IPS-18c (cell line): ENCODE data around the gene TTLL12.

Experiments
- H3K4me3 ChIP-seq: 2 replicates; pipeline ENCODE4 v1.7.0; 2013; ENCODE audit warnings: low read depth, mild to moderate bottlenecking, low read length, moderate library complexity; ENCODE audit not compliant: insufficient read depth
- H3K9me3 ChIP-seq: one replicate; pipeline ENCODE4 v1.6.1; 2013; ENCODE audit warnings: mild to moderate bottlenecking, low read length, moderate library complexity; ENCODE audit not compliant: control insufficient read depth, insufficient read depth

The TTLL12 gene

GRCh38 chr22:43129426-43130425 lies 57.2 kb downstream of the TTLL12 start:
- H3K9me3 ChIP-seq: no peaks in the 10 kb centered on the region
- no peak overlapping the region for H3K4me3 ChIP-seq

GRCh38 chr22:43128928-43129424 lies 58.0 kb downstream of the TTLL12 start:
- no peaks in the 10 kb centered on the region for H3K9me3 ChIP-seq
- no peak overlapping the region for H3K4me3 ChIP-seq

- Histone ChIP-seq H3K4me3 (no peak overlapping the region), H3K9me3 (no peaks in the 10 kb centered on the region)
Measured at GRCh38 chr22:43128116-43128515, 58.8 kb downstream of the TTLL12 start.

- Histone ChIP-seq H3K4me3 (no peak overlapping the region), H3K9me3 (no peaks in the 10 kb centered on the region)
Measured at GRCh38 chr22:43127166-43127908, 59.6 kb downstream of the TTLL12 start.

- H3K4me3 ChIP-seq: no peak overlapping the region
Measured at GRCh38 chr22:43126501-43127165, 60.3 kb downstream of the TTLL12 start.

DNA sequence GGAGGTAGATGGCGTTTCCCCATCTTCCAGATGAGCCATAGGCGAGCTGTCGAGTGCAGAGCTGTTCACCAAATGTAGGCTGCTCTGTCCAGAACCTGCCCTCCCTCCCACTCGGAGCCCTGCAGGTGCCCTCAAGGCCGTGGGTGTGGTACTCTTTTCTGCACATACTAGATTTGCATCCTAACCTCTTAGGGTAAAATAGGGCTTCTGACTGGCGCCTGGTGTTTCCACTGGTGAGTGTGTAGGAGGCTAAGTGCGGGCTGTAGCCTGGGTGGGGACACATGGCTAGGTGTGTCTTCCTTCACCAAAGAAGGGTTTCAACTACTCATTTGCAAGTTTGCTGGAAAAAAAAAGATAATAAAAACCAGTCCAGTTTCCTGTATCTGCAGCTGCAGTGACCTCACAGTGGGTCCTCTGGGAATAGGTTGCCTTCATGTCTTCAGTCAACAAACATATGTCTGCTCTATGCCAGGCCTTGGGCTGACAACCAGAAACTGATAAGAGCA lies 67.9 kb downstream of the TTLL12 start:
- H3K4me3 ChIP-seq: no peak overlapping the region
- no peaks in the 10 kb centered on the region for H3K9me3 ChIP-seq

More at GRCh38 chr22:43126501-43127165, 60.3 kb downstream of the TTLL12 start:
- H3K9me3 ChIP-seq: no peaks in the 10 kb centered on the region

DNA sequence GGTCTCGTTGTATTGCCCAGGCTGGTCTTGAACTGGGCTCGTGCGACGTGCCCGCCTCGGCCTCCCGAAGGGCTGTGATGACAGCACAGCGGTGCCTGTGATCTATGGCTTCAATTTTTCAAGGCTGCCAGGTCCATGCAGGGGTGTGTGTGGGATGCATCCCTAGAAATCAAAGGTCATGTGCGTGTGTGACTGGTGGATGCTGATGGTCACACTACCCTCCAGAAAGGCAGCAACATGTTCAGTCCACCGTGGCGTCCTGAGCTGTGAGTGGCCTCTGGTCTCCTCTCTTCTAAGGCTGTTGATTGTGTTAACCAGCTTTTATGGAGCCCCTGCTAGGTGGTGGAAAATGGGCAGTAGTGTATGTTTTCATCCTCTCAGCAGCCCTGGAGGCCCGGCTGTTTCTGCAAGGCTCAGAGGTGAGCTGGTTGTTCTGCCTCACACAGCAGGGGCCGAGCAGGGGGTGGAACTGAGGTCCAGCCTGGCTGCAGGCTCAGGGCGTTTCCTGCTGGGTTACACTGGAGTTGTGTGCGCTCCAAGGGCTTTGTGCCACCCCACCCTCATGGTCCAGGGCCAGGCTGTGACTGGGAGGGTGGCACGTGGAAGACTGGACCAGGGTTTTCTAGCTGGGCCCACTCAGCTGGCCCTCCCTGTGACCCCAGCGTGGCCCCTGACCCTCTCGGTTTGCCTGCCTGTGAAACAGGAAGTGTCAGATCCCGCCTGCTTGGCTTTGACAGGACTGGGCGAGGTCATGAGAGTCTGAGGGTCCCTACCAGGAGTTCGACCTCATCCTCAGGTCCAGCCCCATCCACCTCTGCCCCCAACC lies 68.7 kb downstream of the TTLL12 start:
- H3K4me3 ChIP-seq: no peak overlapping the region
- no peaks in the 10 kb centered on the region for H3K9me3 ChIP-seq

DNA sequence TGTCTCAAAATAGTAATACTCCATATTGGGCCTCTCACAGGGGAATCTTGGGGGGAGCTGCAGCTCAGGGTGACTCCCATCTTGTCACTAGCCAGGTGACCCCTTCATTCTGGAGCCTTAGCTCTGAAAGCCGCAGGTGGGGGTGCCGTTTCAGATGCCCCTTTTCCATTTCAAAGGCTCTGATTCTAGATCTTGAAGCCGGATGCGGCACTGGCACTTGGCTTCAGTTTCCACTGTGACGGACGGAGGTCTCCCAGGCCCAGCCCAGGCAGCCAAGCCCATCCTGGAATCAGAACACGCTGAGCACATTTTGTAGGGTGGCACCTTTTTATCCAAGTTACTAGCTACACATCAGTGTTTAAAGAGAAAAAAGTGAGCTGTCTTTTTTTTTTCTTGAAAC lies 70.0 kb downstream of the TTLL12 start:
- Histone ChIP-seq H3K9me3 (no peaks in the 10 kb centered on the region), H3K4me3 (no peak overlapping the region)
